ENCODE data around the gene SLC22A5.
"Not testable (repeated sequence)": the region's sequence is repeated elsewhere in the genome, so short reads cannot be mapped to it uniquely, and the experiment has no call there.

The SLC22A5 gene

GRCh38 chr5:132431632-132432031 lies 62.1 kb downstream of the SLC22A5 start:
- H3K27me3 ChIP-seq (ENCODE audit: low read depth, low read length), result no peaks in the 10 kb centered on the region
- peak overlapping the region; percentile 2 for H3K27ac ChIP-seq (ENCODE audit: low read length)
- H3K9me3 ChIP-seq (ENCODE audit: control insufficient read depth in 1 of 2, low read length in 2 of 2), result no peaks in the 10 kb centered on the region
- H3K4me3 ChIP-seq (ENCODE audit: low read depth in 1 of 2, low read length in 2 of 2), result no peak overlapping the region
- peaks cover 0 to 12% of the 10 kb centered on the region in 2 donors for H3K36me3 ChIP-seq (ENCODE audit: control insufficient read depth in 1 of 2, insufficient read depth in 2 of 2, low read length in 2 of 2)
- peaks cover 66% of the 10 kb centered on the region in 2 donors for H3K4me1 ChIP-seq (ENCODE audit: control insufficient read depth in 1 of 2, insufficient read depth in 2 of 2, low read length in 2 of 2)

GRCh38 chr5:132433141-132433540 lies 63.6 kb downstream of the SLC22A5 start:
- H3K27me3 ChIP-seq (ENCODE audit: low read depth, low read length), result no peaks in the 10 kb centered on the region
- peaks cover 0 to 12% of the 10 kb centered on the region in 2 donors for H3K36me3 ChIP-seq (ENCODE audit: control insufficient read depth in 1 of 2, insufficient read depth in 2 of 2, low read length in 2 of 2)
- H3K27ac ChIP-seq (ENCODE audit: low read length), result peak overlapping the region; percentile 41
- H3K9me3 ChIP-seq (ENCODE audit: control insufficient read depth in 1 of 2, low read length in 2 of 2), result no peaks in the 10 kb centered on the region
- no peak overlapping the region for H3K4me3 ChIP-seq (ENCODE audit: low read depth in 1 of 2, low read length in 2 of 2)
- peaks cover 63 to 66% of the 10 kb centered on the region in 2 donors for H3K4me1 ChIP-seq (ENCODE audit: control insufficient read depth in 1 of 2, insufficient read depth in 2 of 2, low read length in 2 of 2)

- Histone ChIP-seq H3K27me3 (ENCODE audit: low read depth, low read length) (no peaks in the 10 kb centered on the region), H3K36me3 (ENCODE audit: control insufficient read depth in 1 of 2, insufficient read depth in 2 of 2, low read length in 2 of 2) (peaks cover 0 to 12% of the 10 kb centered on the region in 2 donors), H3K4me1 (ENCODE audit: control insufficient read depth in 1 of 2, insufficient read depth in 2 of 2, low read length in 2 of 2) (peaks cover 58 to 65% of the 10 kb centered on the region in 2 donors), H3K9me3 (ENCODE audit: control insufficient read depth in 1 of 2, low read length in 2 of 2) (no peaks in the 10 kb centered on the region), H3K4me3 (ENCODE audit: low read depth in 1 of 2, low read length in 2 of 2) (no peak overlapping the region), H3K27ac (ENCODE audit: low read length) (peak overlapping the region; percentile 28)
Observed at GRCh38 chr5:132434416-132435286, 65.1 kb downstream of the SLC22A5 start.

- no peak overlapping the region for H3K4me3 ChIP-seq (ENCODE audit: low read depth in 1 of 2, low read length in 2 of 2)
- no peaks in the 10 kb centered on the region for H3K27me3 ChIP-seq (ENCODE audit: low read depth, low read length)
- peaks cover 0 to 9% of the 10 kb centered on the region in 2 donors for H3K36me3 ChIP-seq (ENCODE audit: control insufficient read depth in 1 of 2, insufficient read depth in 2 of 2, low read length in 2 of 2)
- H3K27ac ChIP-seq (ENCODE audit: low read length), result peak overlapping the region; percentile 28
- H3K4me1 ChIP-seq (ENCODE audit: control insufficient read depth in 1 of 2, insufficient read depth in 2 of 2, low read length in 2 of 2), result peaks cover 55 to 66% of the 10 kb centered on the region in 2 donors
- H3K9me3 ChIP-seq (ENCODE audit: control insufficient read depth in 1 of 2, low read length in 2 of 2), result no peaks in the 10 kb centered on the region
Observed at GRCh38 chr5:132435447-132435846, 65.9 kb downstream of the SLC22A5 start.

GRCh38 chr5:132435886-132436285 lies 66.4 kb downstream of the SLC22A5 start:
- Histone ChIP-seq H3K27ac (ENCODE audit: low read length) (no peak overlapping the region), H3K4me1 (ENCODE audit: control insufficient read depth in 1 of 2, insufficient read depth in 2 of 2, low read length in 2 of 2) (peaks cover 55 to 67% of the 10 kb centered on the region in 2 donors), H3K4me3 (ENCODE audit: low read depth in 1 of 2, low read length in 2 of 2) (no peak overlapping the region), H3K9me3 (ENCODE audit: control insufficient read depth in 1 of 2, low read length in 2 of 2) (no peaks in the 10 kb centered on the region), H3K27me3 (ENCODE audit: low read depth, low read length) (no peaks in the 10 kb centered on the region), H3K36me3 (ENCODE audit: control insufficient read depth in 1 of 2, insufficient read depth in 2 of 2, low read length in 2 of 2) (peaks cover 0 to 5% of the 10 kb centered on the region in 2 donors)

GRCh38 chr5:132436936-132437335 lies 67.4 kb downstream of the SLC22A5 start:
- H3K4me3 ChIP-seq (ENCODE audit: low read depth in 1 of 2, low read length in 2 of 2), result no peak overlapping the region
- H3K9me3 ChIP-seq (ENCODE audit: control insufficient read depth in 1 of 2, low read length in 2 of 2), result no peaks in the 10 kb centered on the region
- H3K27me3 ChIP-seq (ENCODE audit: low read depth, low read length), result no peaks in the 10 kb centered on the region
- H3K27ac ChIP-seq (ENCODE audit: low read length), result peak overlapping the region; percentile 82
- H3K4me1 ChIP-seq (ENCODE audit: control insufficient read depth in 1 of 2, insufficient read depth in 2 of 2, low read length in 2 of 2), result peaks cover 55 to 74% of the 10 kb centered on the region in 2 donors
- H3K36me3 ChIP-seq (ENCODE audit: control insufficient read depth in 1 of 2, insufficient read depth in 2 of 2, low read length in 2 of 2), result peaks cover 0 to 5% of the 10 kb centered on the region in 2 donors

- H3K27ac ChIP-seq (ENCODE audit: low read length), result peak overlapping the region; percentile 82
- H3K27me3 ChIP-seq (ENCODE audit: low read depth, low read length), result no peaks in the 10 kb centered on the region
- H3K36me3 ChIP-seq (ENCODE audit: control insufficient read depth in 1 of 2, insufficient read depth in 2 of 2, low read length in 2 of 2), result peaks cover 0 to 5% of the 10 kb centered on the region in 2 donors
- no peak overlapping the region for H3K4me3 ChIP-seq (ENCODE audit: low read depth in 1 of 2, low read length in 2 of 2)
- H3K9me3 ChIP-seq (ENCODE audit: control insufficient read depth in 1 of 2, low read length in 2 of 2), result no peaks in the 10 kb centered on the region
- peaks cover 53 to 80% of the 10 kb centered on the region in 2 donors for H3K4me1 ChIP-seq (ENCODE audit: control insufficient read depth in 1 of 2, insufficient read depth in 2 of 2, low read length in 2 of 2)
Observed at GRCh38 chr5:132437604-132438266, 68.2 kb downstream of the SLC22A5 start.

- H3K27ac ChIP-seq (ENCODE audit: low read length), result peak overlapping the region; percentile 82
- H3K27me3 ChIP-seq (ENCODE audit: low read depth, low read length); H3K4me3 ChIP-seq (ENCODE audit: low read depth in 1 of 2, low read length in 2 of 2); H3K9me3 ChIP-seq (ENCODE audit: control insufficient read depth in 1 of 2, low read length in 2 of 2); H3K36me3 ChIP-seq (ENCODE audit: control insufficient read depth in 1 of 2, insufficient read depth in 2 of 2, low read length in 2 of 2): not testable (repeated sequence)
- H3K4me1 ChIP-seq (ENCODE audit: control insufficient read depth in 1 of 2, insufficient read depth in 2 of 2, low read length in 2 of 2), result peaks cover 50 to 81% of the 10 kb centered on the region in 2 donors
Observed at GRCh38 chr5:132438267-132438645, 68.7 kb downstream of the SLC22A5 start.

- Histone ChIP-seq H3K27me3 (ENCODE audit: low read depth, low read length) (no peaks in the 10 kb centered on the region), H3K4me1 (ENCODE audit: control insufficient read depth in 1 of 2, insufficient read depth in 2 of 2, low read length in 2 of 2) (peaks cover 50 to 79% of the 10 kb centered on the region in 2 donors), H3K27ac (ENCODE audit: low read length) (peak overlapping the region; percentile 76), H3K4me3 (ENCODE audit: low read depth in 1 of 2, low read length in 2 of 2) (peak overlapping the region; percentile 5 to 32), H3K9me3 (ENCODE audit: control insufficient read depth in 1 of 2, low read length in 2 of 2) (no peaks in the 10 kb centered on the region), H3K36me3 (ENCODE audit: control insufficient read depth in 1 of 2, insufficient read depth in 2 of 2, low read length in 2 of 2) (peaks cover 0 to 5% of the 10 kb centered on the region in 2 donors)
Observed at GRCh38 chr5:132438917-132439316, 69.4 kb downstream of the SLC22A5 start.

- H3K9me3 ChIP-seq (ENCODE audit: control insufficient read depth in 1 of 2, low read length in 2 of 2), result no peaks in the 10 kb centered on the region
- peak overlapping the region; percentile 76 for H3K27ac ChIP-seq (ENCODE audit: low read length)
- peak overlapping the region in 1 of 2 donors; percentile 32 for H3K4me3 ChIP-seq (ENCODE audit: low read depth in 1 of 2, low read length in 2 of 2)
- peaks cover 44 to 72% of the 10 kb centered on the region in 2 donors for H3K4me1 ChIP-seq (ENCODE audit: control insufficient read depth in 1 of 2, insufficient read depth in 2 of 2, low read length in 2 of 2)
- H3K36me3 ChIP-seq (ENCODE audit: control insufficient read depth in 1 of 2, insufficient read depth in 2 of 2, low read length in 2 of 2), result peaks cover 0 to 5% of the 10 kb centered on the region in 2 donors
- no peaks in the 10 kb centered on the region for H3K27me3 ChIP-seq (ENCODE audit: low read depth, low read length)
Observed at GRCh38 chr5:132439521-132440089, 70.1 kb downstream of the SLC22A5 start.

GRCh38 chr5:132444061-132444460 lies 74.6 kb downstream of the SLC22A5 start:
- no peaks in the 10 kb centered on the region for H3K36me3 ChIP-seq (ENCODE audit: control insufficient read depth in 1 of 2, insufficient read depth in 2 of 2, low read length in 2 of 2)
- peaks cover 25 to 57% of the 10 kb centered on the region in 2 donors for H3K4me1 ChIP-seq (ENCODE audit: control insufficient read depth in 1 of 2, insufficient read depth in 2 of 2, low read length in 2 of 2)
- no peak overlapping the region for H3K27ac ChIP-seq (ENCODE audit: low read length)
- no peaks in the 10 kb centered on the region for H3K9me3 ChIP-seq (ENCODE audit: control insufficient read depth in 1 of 2, low read length in 2 of 2)
- H3K27me3 ChIP-seq (ENCODE audit: low read depth, low read length), result no peaks in the 10 kb centered on the region
- no peak overlapping the region for H3K4me3 ChIP-seq (ENCODE audit: low read depth in 1 of 2, low read length in 2 of 2)

Measured in muscle layer of duodenum (tissue), 2 donors.